Lung microvascular endothelial cell (primary cell): ENCODE measurements around the gene RGS3. TPM values are rescaled to one million over a fixed set of nuclear protein-coding genes. Genes with fewer than 3 reads are reported as not detected.

Source experiments
- DNase-seq, 2 donors: peaks; one replicate each; pipeline versions ENCODE4 v3.0.0 to v3.0.0-alpha.2; 2010; ENCODE audit warnings: low read depth in 2 of 2
- total RNA-seq: library from RNA; depleted of rRNA; stranded (reverse); fragments of >200 nt; gene quantifications from 2 replicates; pipeline ENCODE4 v1.2.1, GENCODE V29; 2014

The RGS3 gene
- total RNA-seq, 1 donor from 2014 or later: 126 TPM

DNA sequence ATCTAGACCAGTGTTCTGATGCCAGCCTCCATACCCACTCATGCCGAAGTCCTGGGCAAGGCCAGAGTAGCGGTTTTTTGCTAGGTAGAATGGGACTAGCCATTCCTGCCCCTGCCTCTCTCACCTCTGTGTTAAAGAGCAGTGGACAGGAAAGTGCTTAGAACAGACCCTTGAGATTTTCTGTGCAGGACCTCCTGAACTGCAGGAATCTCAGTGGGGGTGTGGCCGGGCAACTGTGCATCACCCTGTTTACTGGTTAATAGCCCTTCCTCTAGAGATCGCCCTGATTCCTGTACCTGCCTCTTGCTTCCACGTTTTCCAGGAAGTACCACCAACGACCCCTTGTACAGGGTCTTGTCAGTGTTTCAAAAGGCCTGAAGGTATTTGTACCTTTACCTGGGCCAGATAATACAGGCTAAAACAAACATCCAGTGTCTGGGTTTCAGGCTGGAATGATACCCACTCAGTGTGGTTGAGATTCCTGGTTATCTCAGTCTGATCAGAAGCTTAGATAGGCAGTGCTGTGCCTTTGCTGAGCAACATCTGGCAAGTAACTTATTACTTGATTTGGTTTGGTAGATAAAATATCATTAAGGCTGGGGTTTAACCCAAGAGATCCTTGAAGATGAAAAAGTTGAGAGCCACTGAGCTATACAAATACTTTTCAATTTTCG is 65.9 kb downstream of the RGS3 start:
- DNase-seq: no peak

DNA sequence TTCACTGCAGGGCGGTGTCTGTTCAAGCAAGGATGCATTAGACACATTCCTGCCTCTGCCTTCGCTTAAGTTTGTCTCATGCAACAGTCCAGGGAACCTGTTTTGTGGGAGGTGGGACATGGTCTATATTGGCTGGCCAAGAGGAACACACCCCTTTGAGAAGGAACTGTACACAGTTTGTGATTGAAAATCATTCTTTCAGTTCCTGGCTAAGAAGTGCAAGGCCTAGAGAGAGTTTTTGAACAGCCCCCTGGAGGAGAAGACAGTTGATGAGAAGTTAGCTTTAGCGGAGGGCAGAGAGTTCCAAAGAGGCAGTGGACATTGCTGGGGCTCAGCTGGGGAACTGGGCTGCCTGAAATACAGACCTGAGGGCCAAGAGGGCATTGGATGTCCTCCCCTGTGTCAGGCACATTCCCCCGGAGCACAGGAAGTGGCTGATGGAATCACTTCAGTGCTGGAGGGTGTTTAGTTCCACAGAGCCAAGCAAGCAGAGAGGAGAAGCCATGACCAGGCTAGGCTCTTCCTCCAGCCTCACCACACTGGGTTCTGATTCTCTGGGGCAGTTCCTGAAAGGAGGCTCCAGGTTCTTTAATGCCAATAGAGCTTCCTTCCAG is 66.6 kb downstream of the RGS3 start:
- no peak for DNase-seq

DNA sequence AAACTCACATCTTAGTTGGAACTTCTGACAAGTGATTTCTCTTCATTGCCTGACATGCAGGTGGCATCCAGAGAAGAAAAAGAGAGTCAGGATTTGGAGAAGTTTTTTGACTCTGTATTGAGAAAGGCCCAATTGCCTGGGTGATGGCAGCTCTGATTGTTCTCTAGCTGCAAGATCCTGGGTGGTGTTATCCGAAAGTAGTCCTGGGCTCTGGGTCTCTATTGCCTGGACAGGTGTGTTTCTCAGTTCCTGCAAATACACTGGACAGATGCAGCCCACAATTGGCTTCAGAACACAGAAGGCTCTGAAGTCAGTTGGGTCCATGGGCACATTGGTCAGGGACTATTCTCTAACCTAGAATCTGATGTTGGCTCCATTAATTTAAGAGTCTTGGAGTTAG is 67.4 kb downstream of the RGS3 start:
- DNase-seq: no peak

DNA sequence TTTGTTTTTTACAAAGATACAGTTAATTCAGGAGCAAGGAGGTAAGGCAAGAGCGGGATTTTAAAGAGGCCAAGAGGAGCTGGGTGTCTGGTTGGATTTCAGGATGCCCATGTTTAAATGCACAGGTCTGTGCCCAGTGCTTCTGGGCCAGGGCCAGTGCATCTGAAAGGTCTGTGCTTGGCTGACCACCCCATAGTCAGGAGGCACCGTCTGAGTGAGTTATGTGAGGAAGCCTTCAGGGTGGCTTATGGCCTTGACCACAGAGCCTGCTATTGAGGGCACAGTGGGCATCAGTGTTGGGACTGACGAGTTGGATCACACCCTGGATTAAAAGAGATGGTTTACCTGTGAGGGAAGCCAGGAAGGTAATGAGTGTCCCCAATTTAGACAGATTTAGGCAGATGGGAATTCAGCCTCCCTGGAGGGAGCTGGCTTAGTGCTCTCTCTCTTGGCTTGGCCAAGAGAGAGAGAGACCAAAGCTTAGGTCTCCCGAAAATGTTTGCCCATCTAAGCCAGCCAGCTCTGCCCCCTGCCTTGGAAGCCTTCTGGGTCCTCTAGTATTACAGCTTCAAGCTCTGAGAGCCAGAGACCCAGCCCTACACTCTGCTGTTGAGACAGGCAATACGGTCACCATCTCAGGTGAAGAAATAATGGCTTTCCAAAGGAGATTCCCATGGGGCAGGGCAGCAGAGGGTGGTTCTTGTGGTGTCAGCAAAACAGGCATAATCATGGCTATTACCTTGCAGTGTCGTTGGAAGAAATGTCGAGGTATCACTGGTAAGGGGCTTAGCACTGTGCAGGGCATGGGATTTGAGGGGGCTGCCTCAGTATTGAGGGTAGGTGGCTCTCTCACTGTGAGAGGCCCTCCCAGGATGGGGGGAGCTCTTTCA is 68.6 kb downstream of the RGS3 start:
- no peak for DNase-seq

DNA sequence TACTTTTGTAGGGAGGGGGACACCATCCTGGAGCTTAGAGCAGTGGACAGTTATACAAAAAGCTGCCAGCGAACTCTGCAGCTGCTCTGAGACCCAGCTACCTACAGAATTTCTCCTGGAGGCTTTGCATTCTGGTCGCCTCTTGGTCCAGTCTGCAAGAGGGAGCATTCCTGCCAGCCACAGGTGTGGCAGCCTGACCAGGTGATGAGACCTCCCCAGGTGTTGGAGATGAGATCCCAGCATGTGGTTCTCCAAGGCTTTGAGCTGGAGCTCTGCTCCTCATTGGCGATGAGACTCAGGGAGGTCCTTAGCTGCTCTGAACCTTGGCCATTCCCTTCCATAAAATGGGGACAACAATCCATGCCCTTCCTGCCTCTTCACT is 69.3 kb downstream of the RGS3 start:
- no peak for DNase-seq

DNA sequence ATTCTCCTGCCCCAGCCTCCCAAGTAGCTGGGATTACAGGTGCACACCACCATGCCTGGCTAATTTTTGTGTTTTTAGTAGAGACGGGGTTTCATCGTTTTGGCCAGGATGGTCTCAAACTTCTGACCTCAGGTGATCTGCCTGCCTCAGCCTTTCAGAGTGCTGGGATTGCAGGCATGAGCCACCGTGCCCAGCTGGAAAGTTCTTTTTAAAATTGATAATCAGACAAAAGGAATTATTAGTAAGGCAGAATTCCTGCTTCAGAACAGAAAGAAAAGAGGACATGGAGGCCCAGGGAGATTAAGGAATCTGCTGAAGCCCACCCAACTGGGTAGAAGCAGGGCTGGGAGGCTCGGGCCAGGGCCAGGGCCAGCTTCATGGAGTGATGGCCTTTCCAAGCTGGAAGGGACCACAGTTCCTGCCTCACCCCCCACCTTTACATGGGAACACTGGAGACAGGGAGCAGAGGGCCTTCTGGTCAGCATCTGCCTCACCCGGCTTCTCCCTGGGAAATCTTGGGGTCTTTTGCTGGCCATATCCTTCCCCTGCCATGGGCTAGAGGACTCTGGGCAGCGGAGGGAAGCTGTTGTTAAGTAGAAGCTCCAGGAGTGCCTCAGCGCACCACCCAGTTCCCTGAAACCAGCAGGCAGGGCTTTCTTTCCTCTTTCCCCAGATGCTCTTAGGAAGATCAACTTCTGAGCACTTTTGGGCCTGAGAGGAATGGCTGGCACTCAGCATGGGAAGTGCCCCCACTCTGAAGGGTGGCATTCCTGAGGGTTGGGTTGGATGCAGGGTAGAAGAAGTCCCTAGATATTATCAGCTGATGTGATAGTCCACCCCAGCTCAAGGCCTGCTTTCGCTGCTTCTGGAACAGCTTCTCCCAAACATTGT is 70.1 kb downstream of the RGS3 start:
- no peak for DNase-seq

DNA sequence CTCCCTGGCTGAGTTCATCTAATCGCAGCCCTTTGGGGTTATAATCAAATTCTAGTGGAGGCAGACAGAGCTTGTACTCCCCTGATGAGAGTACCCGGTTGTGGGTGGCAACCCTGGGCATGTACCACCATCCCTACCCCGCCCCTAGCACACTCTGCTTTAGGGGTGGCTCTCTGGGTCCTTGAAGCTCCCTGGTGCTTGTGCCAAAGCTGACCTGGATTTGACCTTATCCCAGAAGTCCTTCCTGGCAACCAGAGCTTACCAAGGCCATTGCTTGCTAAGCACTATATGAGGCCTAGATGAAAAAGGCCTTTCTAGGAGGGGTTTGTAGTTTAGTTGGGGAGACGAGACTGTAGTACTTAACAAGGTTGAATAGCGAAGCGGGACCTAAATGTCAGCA is 72.2 kb downstream of the RGS3 start:
- DNase-seq: no peak

DNA sequence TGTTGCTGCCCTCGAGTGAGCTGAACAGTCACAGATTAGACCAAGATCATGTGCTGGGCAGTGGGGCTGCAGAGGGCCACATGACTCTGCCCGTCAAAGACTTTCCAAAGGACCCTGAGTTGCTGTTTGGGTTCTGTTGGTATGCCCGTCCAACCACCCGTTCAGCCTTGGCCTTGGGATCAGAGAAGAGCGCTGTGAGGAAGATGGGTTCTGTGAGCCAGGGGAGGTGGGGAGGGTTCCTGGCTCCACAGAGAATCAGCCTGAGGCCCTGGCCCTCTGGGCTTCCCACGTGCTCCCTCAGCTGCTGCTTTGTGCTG is 72.6 kb downstream of the RGS3 start:
- no peak for DNase-seq

DNA sequence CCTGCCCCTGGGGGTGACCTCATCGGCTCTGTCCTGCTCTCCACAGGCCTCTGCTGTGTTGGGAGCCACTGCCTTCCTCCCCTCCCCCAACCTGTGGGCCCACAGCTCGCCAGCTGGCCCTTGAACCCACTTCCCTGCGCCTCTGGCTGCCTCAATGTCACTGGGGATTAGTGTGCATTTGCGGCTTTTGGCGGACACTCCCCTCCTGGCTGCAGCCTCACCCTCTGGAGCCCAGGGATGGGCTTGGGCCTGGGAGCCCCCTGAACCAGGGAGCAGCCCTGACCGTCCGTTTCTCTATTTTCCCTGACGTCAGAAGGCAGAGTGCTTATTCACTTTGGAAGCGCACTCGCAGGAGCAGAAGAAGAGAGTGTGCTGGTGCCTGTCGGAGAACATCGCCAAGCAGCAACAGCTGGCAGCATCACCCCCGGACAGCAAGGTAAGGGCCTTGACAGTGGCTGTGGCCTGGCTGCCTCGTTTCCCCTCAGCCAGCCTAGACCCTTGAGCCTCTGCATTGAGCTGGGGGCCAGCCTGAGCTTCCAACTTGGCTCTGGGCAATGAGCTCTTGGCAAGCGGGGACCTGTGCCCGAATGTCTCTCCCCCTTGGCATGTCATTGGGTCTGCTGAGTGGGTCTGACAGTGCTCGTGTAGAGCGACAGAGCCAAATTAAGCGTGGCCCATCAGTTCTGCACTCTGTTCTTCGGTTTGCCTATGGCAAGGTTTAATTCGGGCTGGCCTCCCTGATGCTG is 73.1 kb downstream of the RGS3 start:
- peak in 1 of 2 donors; percentile 58 for DNase-seq

DNA sequence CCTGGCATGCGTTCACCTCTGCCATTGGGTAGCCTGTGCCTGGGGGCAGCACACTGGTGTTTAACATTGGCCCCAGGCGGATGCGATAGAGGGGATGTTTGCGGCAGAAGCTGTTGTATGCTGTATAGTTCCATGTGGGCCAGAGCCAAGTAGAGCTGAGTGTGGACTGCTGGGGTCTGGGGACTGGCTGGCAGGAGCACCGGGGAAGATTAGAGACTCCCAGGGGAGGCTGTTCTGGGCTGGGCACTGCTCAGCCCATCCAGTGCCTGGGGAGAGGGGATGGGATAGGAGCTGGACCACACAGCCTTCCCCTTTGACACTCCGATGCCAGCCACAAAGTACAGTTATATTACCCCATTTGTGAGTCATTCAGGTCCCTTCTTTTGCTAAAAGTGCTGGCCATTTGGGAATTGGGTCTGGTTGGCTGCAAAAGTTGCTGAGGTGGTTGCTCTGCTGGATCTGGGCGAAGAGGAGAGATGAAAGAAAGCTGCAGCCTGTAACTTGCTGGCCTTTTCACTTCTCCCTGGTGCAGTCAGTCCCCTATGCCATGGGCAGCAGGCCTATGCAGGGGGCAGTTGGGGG is 73.8 kb downstream of the RGS3 start:
- no peak for DNase-seq

DNA sequence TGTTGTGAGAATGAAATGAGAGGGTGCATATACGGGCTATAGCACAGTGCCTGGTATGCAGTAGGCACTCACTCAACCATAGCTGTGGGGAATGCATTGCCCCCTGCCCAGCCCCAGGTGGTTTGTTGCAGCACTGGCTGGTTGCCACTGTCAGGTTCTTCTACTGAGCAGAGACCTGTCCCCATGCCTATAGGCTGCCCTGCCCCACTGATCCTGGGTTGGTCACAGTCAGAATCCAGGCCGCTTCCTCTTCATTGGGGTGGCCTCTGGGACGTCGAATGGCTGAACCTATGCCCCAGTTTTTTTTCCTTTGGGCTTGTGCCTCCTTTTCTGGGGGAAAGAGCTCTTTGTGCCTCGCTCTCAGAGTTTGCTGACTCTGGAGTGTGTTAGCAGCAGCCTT is 74.6 kb downstream of the RGS3 start:
- DNase-seq: no peak

DNA sequence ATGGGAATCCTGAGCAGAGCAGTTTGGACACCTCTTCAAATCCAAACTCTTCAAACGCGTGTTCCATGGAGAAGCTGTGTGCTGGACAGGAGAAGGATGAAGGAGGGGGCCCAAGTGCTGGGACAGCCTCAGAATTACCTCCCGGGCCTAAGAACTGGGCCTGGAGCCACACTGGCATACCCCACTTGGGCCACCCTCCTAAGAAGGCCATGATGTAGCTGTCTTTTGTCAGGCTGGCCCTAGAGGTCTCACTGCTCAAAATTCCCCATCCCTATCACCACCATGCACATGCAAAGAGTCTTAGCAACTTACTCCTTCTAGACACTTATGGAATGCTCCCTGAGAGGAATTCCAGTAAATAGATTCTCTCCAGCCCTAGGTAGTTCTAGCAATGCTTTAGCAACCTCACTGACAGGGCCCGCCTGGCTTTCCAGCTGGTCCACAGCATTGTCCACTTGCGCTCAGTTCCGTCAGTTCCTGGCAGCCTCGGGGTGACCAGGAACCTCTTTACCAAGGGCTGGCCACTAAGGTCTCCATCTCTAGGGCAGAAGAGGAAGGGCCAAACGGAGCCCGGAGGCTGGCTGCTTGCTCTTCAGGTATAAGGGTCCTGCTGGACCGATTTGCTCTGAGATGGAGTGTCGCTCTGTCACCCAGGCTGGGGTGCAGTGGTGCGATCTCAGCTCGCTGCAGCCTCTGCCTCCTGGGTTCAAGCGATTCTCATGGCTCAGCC is 75.3 kb downstream of the RGS3 start:
- no peak for DNase-seq

DNA sequence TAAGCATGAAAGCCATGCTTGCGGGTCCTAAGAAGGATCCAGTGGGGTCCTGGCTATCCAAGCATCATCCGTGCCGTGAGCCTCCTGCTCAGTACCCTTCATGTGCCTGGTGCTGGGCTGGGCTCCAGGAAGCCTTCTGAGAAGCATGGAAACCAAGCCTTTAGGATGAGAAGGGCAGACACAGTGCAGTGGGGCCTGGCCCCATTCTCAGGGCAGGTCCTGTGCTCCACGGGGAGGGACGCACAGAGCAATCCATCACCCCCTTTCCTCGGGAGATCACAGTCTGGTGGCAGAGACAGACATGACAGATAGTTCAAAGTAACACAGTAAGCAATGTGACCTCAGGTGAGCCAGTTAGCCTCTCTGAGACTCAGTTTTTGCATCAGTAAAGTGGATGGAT is 76.9 kb downstream of the RGS3 start:
- DNase-seq: no peak

DNA sequence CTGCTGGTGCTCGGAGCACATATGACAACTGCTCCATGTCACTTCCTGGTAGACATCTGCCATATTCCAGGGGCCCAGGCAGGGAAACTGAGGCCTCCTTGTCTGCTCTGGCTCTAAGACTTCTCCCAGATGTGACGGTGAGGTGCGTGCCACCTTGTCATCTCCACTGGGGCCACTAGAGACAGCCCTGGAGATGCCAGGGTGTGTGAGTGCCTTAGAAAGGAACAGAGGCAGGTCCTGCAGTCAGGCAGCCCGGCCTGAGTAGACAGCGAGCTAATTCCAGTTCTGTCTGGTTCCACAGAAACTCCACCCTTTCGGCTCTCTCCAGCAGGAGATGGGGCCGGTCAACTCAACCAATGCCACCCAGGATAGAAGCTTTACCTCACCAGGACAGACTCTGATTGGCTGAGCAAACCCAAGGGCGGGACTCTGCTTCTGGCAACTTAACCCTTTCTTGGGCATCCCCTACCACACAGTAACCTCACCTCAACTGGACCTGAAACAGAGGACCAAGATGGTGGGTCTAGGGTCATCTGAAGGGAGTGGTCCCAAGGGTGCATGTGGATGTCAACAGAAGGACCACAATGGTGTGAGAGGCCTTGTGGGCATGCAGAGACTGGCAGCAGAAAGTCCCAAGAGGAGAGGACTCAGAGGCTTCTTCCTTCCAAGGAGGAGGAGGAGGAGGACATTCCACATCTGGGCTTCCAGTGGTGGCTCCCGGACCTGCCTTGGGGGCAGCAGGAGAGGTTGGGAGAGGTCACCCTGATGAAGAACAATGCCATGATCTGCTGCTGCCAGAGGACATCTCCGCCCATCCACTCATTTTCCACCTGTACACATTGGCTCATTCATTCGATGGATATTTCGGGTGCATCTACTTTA is 77.7 kb downstream of the RGS3 start:
- peak in 1 of 2 donors; percentile 49 for DNase-seq

DNA sequence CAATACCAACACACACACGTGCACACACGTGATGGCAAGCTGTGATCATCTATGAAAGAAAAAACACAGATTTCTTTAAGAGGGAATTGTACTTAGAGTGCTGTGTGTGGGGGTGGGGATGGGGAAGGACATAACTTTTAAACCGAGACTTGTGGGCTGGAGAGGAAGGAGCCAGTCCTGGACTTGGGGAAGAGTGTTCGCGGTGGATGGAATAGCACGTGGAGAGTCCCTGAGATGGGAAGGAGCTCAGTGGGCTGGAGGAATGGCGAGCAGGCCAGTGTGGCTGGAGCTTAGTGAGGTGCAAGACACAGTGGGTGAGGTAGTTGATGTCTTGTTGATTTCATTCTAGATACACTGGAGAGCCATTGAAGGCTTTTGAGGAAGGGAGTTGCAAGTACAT is 78.5 kb downstream of the RGS3 start:
- DNase-seq: no peak

DNA sequence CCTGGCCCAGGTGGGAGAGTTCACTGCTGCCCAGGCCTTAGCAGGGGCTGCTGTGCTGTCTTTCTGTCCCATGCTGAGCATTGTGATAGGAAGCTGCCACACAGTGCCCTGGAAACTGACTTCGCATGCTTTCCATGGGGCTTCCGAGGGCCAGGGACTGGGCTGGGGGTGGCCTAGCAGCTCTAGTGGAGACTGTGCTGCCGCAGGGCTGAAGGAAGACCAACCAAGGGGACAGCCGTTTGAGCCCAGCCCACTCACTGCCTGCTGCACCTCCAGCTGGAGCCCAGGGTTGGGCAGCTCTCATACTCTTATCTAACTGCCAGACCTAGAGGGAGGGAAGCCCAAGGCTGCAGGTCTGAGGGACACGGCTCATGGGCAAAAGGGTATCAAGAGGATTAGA is 79.2 kb downstream of the RGS3 start:
- DNase-seq: no peak

DNA sequence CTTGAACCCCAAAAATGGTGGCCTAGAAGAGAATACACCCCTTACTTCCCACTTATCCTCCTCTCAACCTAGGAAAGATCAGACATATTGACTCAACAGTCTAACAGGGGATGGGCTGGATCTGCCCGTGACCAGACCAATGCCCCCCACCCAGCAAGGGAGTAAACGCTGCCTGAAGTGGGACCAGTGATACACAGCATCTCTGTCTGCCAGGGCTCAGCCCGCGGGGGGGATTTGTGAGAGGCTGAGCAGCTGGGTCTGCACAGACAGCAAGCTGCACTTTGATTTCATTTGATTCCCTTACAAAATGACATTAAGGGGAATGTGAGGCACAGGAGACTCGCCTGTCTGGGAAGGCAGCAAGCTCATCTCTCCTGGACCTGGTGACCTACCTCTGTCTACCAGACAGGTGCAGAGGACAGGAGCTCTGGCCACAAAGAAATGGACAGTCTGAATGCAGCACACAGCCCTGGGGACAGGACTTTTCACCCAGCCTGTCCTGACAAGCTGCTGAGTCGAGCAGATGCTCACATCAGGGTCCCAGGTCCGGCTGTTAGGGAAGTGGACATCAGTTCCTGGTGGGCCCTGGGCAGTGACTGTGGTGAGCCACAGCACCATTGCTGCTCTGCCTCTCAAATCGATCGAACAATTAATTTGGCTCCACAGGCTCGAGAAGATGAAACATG is 79.9 kb downstream of the RGS3 start:
- DNase-seq: no peak

DNA sequence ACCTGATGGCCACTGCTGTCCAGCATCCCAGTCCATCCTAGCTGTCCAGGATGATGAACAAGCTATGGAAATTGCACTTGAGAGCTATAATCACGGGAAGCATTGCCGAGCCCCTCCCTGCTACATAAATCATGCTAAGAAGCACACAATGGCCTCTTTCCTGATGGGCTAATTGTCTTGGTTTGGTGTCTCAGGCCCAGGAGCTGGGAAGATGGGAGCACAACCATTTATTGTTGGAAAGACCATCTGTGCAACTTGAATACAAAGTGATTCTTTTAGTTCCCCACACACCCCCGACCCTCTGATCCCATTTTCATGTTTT is 80.4 kb downstream of the RGS3 start:
- no peak for DNase-seq

DNA sequence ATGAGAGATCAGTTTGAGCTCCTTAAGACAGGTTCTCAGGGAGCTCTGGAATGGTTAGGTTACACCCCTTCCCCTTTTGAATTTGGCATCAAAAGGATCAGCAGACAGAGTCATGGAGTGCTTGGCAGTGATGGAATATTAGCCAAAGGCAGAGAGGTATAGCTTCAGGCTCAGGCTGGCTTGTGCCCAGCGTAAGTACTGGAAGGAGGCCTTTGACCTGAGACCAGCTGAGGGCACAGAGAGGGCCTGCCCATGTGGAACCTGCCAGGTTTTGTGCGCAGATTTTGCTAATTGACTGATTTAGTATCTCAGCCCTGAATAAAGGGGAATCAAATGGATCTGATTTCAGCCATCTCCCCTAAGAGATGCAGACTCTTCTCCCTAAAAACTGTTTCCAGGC is 81.5 kb downstream of the RGS3 start:
- DNase-seq: no peak
